ENCODE results near the gene WDPCP. TPM values are rescaled to one million over a fixed set of nuclear protein-coding genes. Genes with fewer than 3 reads are reported as not detected.

WDPCP gene
- polyA plus RNA-seq, 1 of the 3 experiments (the other 2 are of a cell fraction) = 3.1 TPM

DNA sequence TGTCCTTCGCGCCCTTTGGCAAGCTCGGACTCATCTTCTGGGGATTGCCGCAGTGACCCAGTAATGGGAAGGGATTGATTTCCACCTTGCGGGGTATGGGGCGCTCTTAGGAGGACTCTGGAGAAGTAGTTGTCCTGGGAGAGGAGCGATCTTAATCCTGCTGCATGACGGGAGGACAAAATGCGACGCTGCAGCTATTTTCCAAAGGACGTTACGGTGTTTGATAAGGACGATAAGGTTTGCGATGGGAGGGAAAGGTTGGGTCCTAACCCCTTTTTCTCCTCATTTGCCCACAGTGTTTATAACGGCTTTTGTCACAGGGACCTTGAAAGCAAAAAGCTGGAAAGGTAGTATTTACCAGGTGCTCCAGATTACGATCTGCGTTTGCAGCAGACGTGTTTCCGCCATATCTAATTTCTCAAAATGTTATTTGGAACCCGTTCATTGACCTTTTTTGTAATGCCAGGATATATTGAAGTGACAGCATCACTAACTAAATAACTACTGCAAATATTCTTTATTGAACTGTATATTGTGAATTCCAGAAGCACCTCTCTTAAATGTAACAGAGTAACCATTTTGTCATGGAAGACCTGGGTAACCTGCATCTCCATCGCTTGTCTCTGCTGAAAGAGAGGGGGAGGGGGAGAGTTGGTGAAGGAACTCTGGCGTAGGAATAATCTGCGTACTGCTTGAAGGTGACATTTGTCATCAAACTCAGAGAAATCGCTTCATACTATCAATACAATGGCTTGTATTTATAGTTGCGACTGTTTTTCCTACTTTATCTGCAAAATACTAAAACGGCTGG is 1.1 kb upstream of the WDPCP start:
- ChIA-PET POLR2A (interaction anchor here (0.6 to 1.7 kb wide), 5 partner anchors 11 to 829 kb away, joined by 3 to 10 read pairs (median 4); partner anchors contain the start of gene UGP2), CTCF (interaction anchor here (1.1 to 2.0 kb wide), 3 partner anchors 17 to 272 kb away, joined by 3 to 4 read pairs (median 3); no protein-coding TSS in a partner anchor)
- H3K9ac ChIP-seq = peak overlapping the region; percentile 75
- H3K27me3 ChIP-seq (ENCODE audit: insufficient read depth) = no peaks in the 10 kb centered on the region
- no peaks in the 10 kb centered on the region for H3F3A ChIP-seq (replicated peaks; ENCODE audit: insufficient read depth)
- H3K27ac ChIP-seq (ENCODE audit: low read depth in 2 of 2, low read length in 1 of 2) = peak overlapping the region; percentile 89 to 93; a peak in 3 of 4 replicates
- peak overlapping the region; percentile 97 to 100 for H3K4me3 ChIP-seq (ENCODE audit: low read depth in 2 of 2, low read length in 1 of 2)
- peak overlapping the region; percentile 80 for H2AFZ ChIP-seq (ENCODE audit: low read depth)
- no peaks in the 10 kb centered on the region for H3K9me2 ChIP-seq
- 3% methylated on average over 20 of the region's 26 CpGs for WGBS (ENCODE audit: low lambda C conversion rate)
- H3K79me2 ChIP-seq (ENCODE audit: insufficient read depth) = peaks cover 85% of the 10 kb centered on the region
- peak; percentile 19 for DNase-seq
- H3K9me3 ChIP-seq = no peaks in the 10 kb centered on the region
- H3K36me3 ChIP-seq (replicated peaks in 1 of 2; ENCODE audit: control insufficient read depth in 1 of 2, insufficient read depth in 2 of 2, low read length in 1 of 2) = peaks cover 10 to 20% of the 10 kb centered on the region in 2 experiments
- peak overlapping the region; percentile 79 for H3K4me2 ChIP-seq
- peaks cover 6 to 11% of the 10 kb centered on the region in 2 experiments for H3K4me1 ChIP-seq (ENCODE audit: control insufficient read depth in 1 of 2, insufficient read depth in 2 of 2, low read depth in 1 of 2, low read length in 1 of 2)
- H4K20me1 ChIP-seq (ENCODE audit: insufficient read depth) = no peaks in the 10 kb centered on the region
- TF ChIP-seq ELF1 (IDR thresholded peaks at IDR 0.05) (no peak), TAF1 (IDR thresholded peaks at IDR 0.05; ENCODE audit: borderline replicate concordance, low read depth, low read length) (no peak; the same call in 1 of the 2 replicates), EP300 (IDR thresholded peaks at IDR 0.05; ENCODE audit: borderline replicate concordance in 1 of 2, low read depth in 1 of 2, low read length in 1 of 2) (no peak), TEAD4 (IDR thresholded peaks at IDR 0.05; ENCODE audit: borderline replicate concordance, insufficient read depth) (no peak), GATA2 (CRISPR knock-in tag; IDR thresholded peaks at IDR 0.05) (peak; percentile 41), MEF2A (IDR thresholded peaks at IDR 0.05; ENCODE audit: borderline replicate concordance, low read depth) (no peak), FOXJ3 (CRISPR knock-in tag; IDR thresholded peaks at IDR 0.05) (0 out of 2 replicates have a peak, but pooled peaks have one; percentile 22), TCF12 (IDR thresholded peaks at IDR 0.05) (no peak), GABPA (IDR thresholded peaks at IDR 0.05; ENCODE audit: low read depth) (no peak), RXRA (IDR thresholded peaks at IDR 0.05; ENCODE audit: borderline replicate concordance, low read depth) (no peak), CHD2 (IDR thresholded peaks at IDR 0.05; ENCODE audit: low read length, partially characterized antibody) (no peak), SMC3 (IDR thresholded peaks at IDR 0.05; ENCODE audit: low read depth, low read length) (no peak), SIN3A (IDR thresholded peaks at IDR 0.05; ENCODE audit: borderline replicate concordance, low read depth, low read length) (no peak), YY1 (IDR thresholded peaks at IDR 0.05; ENCODE audit: low read depth) (0 out of 2 replicates have a peak, but pooled peaks have one; percentile 47)
- TF ChIP-seq, protein P1, sequence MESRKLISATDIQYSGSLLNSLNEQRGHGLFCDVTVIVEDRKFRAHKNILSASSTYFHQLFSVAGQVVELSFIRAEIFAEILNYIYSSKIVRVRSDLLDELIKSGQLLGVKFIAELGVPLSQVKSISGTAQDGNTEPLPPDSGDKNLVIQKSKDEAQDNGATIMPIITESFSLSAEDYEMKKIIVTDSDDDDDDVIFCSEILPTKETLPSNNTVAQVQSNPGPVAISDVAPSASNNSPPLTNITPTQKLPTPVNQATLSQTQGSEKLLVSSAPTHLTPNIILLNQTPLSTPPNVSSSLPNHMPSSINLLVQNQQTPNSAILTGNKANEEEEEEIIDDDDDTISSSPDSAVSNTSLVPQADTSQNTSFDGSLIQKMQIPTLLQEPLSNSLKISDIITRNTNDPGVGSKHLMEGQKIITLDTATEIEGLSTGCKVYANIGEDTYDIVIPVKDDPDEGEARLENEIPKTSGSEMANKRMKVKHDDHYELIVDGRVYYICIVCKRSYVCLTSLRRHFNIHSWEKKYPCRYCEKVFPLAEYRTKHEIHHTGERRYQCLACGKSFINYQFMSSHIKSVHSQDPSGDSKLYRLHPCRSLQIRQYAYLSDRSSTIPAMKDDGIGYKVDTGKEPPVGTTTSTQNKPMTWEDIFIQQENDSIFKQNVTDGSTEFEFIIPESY (IDR thresholded peaks at IDR 0.05; ENCODE audit: borderline replicate concordance, low read depth) = no peak
- TF ChIP-seq, protein P2, sequence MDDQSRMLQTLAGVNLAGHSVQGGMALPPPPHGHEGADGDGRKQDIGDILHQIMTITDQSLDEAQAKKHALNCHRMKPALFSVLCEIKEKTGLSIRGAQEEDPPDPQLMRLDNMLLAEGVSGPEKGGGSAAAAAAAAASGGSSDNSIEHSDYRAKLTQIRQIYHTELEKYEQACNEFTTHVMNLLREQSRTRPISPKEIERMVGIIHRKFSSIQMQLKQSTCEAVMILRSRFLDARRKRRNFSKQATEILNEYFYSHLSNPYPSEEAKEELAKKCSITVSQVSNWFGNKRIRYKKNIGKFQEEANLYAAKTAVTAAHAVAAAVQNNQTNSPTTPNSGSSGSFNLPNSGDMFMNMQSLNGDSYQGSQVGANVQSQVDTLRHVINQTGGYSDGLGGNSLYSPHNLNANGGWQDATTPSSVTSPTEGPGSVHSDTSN (IDR thresholded peaks at IDR 0.05) = no peak
- TF ChIP-seq, protein P3, sequence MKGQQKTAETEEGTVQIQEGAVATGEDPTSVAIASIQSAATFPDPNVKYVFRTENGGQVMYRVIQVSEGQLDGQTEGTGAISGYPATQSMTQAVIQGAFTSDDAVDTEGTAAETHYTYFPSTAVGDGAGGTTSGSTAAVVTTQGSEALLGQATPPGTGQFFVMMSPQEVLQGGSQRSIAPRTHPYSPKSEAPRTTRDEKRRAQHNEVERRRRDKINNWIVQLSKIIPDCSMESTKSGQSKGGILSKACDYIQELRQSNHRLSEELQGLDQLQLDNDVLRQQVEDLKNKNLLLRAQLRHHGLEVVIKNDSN (IDR thresholded peaks at IDR 0.05; ENCODE audit: borderline replicate concordance, low read depth) = no peak
- TF ChIP-seq, protein P4, sequence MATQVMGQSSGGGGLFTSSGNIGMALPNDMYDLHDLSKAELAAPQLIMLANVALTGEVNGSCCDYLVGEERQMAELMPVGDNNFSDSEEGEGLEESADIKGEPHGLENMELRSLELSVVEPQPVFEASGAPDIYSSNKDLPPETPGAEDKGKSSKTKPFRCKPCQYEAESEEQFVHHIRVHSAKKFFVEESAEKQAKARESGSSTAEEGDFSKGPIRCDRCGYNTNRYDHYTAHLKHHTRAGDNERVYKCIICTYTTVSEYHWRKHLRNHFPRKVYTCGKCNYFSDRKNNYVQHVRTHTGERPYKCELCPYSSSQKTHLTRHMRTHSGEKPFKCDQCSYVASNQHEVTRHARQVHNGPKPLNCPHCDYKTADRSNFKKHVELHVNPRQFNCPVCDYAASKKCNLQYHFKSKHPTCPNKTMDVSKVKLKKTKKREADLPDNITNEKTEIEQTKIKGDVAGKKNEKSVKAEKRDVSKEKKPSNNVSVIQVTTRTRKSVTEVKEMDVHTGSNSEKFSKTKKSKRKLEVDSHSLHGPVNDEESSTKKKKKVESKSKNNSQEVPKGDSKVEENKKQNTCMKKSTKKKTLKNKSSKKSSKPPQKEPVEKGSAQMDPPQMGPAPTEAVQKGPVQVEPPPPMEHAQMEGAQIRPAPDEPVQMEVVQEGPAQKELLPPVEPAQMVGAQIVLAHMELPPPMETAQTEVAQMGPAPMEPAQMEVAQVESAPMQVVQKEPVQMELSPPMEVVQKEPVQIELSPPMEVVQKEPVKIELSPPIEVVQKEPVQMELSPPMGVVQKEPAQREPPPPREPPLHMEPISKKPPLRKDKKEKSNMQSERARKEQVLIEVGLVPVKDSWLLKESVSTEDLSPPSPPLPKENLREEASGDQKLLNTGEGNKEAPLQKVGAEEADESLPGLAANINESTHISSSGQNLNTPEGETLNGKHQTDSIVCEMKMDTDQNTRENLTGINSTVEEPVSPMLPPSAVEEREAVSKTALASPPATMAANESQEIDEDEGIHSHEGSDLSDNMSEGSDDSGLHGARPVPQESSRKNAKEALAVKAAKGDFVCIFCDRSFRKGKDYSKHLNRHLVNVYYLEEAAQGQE (IDR thresholded peaks at IDR 0.05; ENCODE audit: low read depth, low read length) = no peak
- TF ChIP-seq, protein P5, sequence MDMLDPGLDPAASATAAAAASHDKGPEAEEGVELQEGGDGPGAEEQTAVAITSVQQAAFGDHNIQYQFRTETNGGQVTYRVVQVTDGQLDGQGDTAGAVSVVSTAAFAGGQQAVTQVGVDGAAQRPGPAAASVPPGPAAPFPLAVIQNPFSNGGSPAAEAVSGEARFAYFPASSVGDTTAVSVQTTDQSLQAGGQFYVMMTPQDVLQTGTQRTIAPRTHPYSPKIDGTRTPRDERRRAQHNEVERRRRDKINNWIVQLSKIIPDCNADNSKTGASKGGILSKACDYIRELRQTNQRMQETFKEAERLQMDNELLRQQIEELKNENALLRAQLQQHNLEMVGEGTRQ (IDR thresholded peaks at IDR 0.05; ENCODE audit: borderline replicate concordance, low read depth, low read length) = no peak
- TF ChIP-seq, protein P6, sequence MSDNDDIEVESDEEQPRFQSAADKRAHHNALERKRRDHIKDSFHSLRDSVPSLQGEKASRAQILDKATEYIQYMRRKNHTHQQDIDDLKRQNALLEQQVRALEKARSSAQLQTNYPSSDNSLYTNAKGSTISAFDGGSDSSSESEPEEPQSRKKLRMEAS (IDR thresholded peaks at IDR 0.05; ENCODE audit: low read depth) = no peak
- TF ChIP-seq, protein P7, sequence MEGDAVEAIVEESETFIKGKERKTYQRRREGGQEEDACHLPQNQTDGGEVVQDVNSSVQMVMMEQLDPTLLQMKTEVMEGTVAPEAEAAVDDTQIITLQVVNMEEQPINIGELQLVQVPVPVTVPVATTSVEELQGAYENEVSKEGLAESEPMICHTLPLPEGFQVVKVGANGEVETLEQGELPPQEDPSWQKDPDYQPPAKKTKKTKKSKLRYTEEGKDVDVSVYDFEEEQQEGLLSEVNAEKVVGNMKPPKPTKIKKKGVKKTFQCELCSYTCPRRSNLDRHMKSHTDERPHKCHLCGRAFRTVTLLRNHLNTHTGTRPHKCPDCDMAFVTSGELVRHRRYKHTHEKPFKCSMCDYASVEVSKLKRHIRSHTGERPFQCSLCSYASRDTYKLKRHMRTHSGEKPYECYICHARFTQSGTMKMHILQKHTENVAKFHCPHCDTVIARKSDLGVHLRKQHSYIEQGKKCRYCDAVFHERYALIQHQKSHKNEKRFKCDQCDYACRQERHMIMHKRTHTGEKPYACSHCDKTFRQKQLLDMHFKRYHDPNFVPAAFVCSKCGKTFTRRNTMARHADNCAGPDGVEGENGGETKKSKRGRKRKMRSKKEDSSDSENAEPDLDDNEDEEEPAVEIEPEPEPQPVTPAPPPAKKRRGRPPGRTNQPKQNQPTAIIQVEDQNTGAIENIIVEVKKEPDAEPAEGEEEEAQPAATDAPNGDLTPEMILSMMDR (IDR thresholded peaks at IDR 0.05) = no peak
